ENCODE data around the gene PRKN.

PRKN gene

GRCh38 chr6:162627825-162628224, 99.7 kb downstream of the PRKN start:
- TF ChIP-seq MAX (IDR thresholded peaks at IDR 0.05; ENCODE audit: low read depth, low read length): no peak
- no peak for TF ChIP-seq MYC (IDR thresholded peaks at IDR 0.05; ENCODE audit: low read depth, low read length)
- TF ChIP-seq POLR2A (IDR thresholded peaks at IDR 0.05; ENCODE audit: extremely low read depth, insufficient read length): no peak
- no peak for DNase-seq (ENCODE audit: low read depth)
- H3K4me3 ChIP-seq (ENCODE audit: low read depth, low read length): no peak overlapping the region

GRCh38 chr6:162627362-162627761, 100.2 kb downstream of the PRKN start:
- DNase-seq (ENCODE audit: low read depth): no peak
- TF ChIP-seq MAX (IDR thresholded peaks at IDR 0.05; ENCODE audit: low read depth, low read length): no peak
- no peak overlapping the region for H3K4me3 ChIP-seq (ENCODE audit: low read depth, low read length)

GRCh38 chr6:162626869-162627268, 100.7 kb downstream of the PRKN start:
- TF ChIP-seq POLR2A (IDR thresholded peaks at IDR 0.05; ENCODE audit: extremely low read depth, insufficient read length) (no peak), CTCF (IDR thresholded peaks at IDR 0.05; ENCODE audit: low read depth, low read length) (no peak), MYC (IDR thresholded peaks at IDR 0.05; ENCODE audit: low read depth, low read length) (no peak), MAX (IDR thresholded peaks at IDR 0.05; ENCODE audit: low read depth, low read length) (no peak)
- DNase-seq (ENCODE audit: low read depth): no peak
- H3K4me3 ChIP-seq (ENCODE audit: low read depth, low read length): no peak overlapping the region

GRCh38 chr6:162625846-162626540, 101.6 kb downstream of the PRKN start:
- no peak for DNase-seq (ENCODE audit: low read depth)
- no peak for TF ChIP-seq POLR2A (IDR thresholded peaks at IDR 0.05; ENCODE audit: extremely low read depth, insufficient read length)
- TF ChIP-seq CTCF (IDR thresholded peaks at IDR 0.05; ENCODE audit: low read depth, low read length): no peak
- TF ChIP-seq MAX (IDR thresholded peaks at IDR 0.05; ENCODE audit: low read depth, low read length): no peak
- no peak for TF ChIP-seq MYC (IDR thresholded peaks at IDR 0.05; ENCODE audit: low read depth, low read length)
- no peak overlapping the region for H3K4me3 ChIP-seq (ENCODE audit: low read depth, low read length)

- no peak overlapping the region for H3K4me3 ChIP-seq (ENCODE audit: low read depth, low read length)
- DNase-seq (ENCODE audit: low read depth): no peak
- TF ChIP-seq MYC (IDR thresholded peaks at IDR 0.05; ENCODE audit: low read depth, low read length) (no peak), MAX (IDR thresholded peaks at IDR 0.05; ENCODE audit: low read depth, low read length) (no peak), POLR2A (IDR thresholded peaks at IDR 0.05; ENCODE audit: extremely low read depth, insufficient read length) (no peak), CTCF (IDR thresholded peaks at IDR 0.05; ENCODE audit: low read depth, low read length) (no peak)
Observed at GRCh38 chr6:162622572-162622971, 105.0 kb downstream of the PRKN start.

GRCh38 chr6:162621246-162621645, 106.3 kb downstream of the PRKN start:
- TF ChIP-seq MYC (IDR thresholded peaks at IDR 0.05; ENCODE audit: low read depth, low read length): no peak
- no peak for TF ChIP-seq POLR2A (IDR thresholded peaks at IDR 0.05; ENCODE audit: extremely low read depth, insufficient read length)
- TF ChIP-seq CTCF (IDR thresholded peaks at IDR 0.05; ENCODE audit: low read depth, low read length): no peak
- no peak; the same call in 1 of the 2 replicates for TF ChIP-seq MAX (IDR thresholded peaks at IDR 0.05; ENCODE audit: low read depth, low read length)

More at GRCh38 chr6:162621246-162621645, 106.3 kb downstream of the PRKN start:
- peak; percentile 26 for DNase-seq (ENCODE audit: low read depth)
- H3K4me3 ChIP-seq (ENCODE audit: low read depth, low read length): no peak overlapping the region
